Muscle layer of colon (tissue), 2 donors: Measurements from ENCODE around the gene CCDC78.
"Not testable (repeated sequence)": the region's sequence is repeated elsewhere in the genome, so short reads cannot be mapped to it uniquely, and the experiment has no call there.

Experiments
- H3K27ac ChIP-seq: one replicate; pipeline ENCODE4 v1.7.0; 2013; ENCODE audit warnings: low read depth, mild to moderate bottlenecking, low read length, moderate library complexity
- H3K27me3 ChIP-seq, 2 donors: one replicate each; pipeline ENCODE4 v1.7.0; 2013; ENCODE audit warnings: low read length in 2 of 2, mild to moderate bottlenecking in 2 of 2; ENCODE audit not compliant: insufficient read depth in 2 of 2, control insufficient read depth in 1 of 2
- H3K36me3 ChIP-seq: one replicate; pipeline ENCODE4 v1.7.0; 2013; ENCODE audit warnings: mild to moderate bottlenecking, low read length; ENCODE audit not compliant: insufficient read depth
- H3K4me1 ChIP-seq: one replicate; pipeline ENCODE4 v1.7.0; 2013; ENCODE audit warnings: mild to moderate bottlenecking, low read length; ENCODE audit not compliant: insufficient read depth
- H3K4me3 ChIP-seq, 2 donors: one replicate each; pipeline ENCODE4 v1.7.0; 2013; ENCODE audit warnings: low read length in 2 of 2, low read depth in 1 of 2, mild to moderate bottlenecking in 1 of 2, moderate library complexity in 1 of 2
- H3K9ac ChIP-seq: one replicate; pipeline ENCODE4 v1.7.0; 2013; ENCODE audit warnings: low read length
- H3K9me3 ChIP-seq: one replicate; pipeline ENCODE4 v1.7.0; 2013; ENCODE audit warnings: mild to moderate bottlenecking, low read length
- donor health status: abdominal sarcoma.
- donor health status: Adenocarcinoma of cecum.

Gene CCDC78

GRCh38 chr16:691242-691641, 35.0 kb downstream of the CCDC78 start:
- H3K9me3 ChIP-seq, H3K9ac ChIP-seq, H3K4me3 ChIP-seq, H3K27ac ChIP-seq, H3K36me3 ChIP-seq: not testable (repeated sequence)
- Histone ChIP-seq H3K4me1 (peaks cover 11% of the 10 kb centered on the region), H3K27me3 (peaks cover 0 to 36% of the 10 kb centered on the region in 2 donors)

GRCh38 chr16:689175-689897, 36.9 kb downstream of the CCDC78 start:
- peak overlapping the region; percentile 22 for H3K9ac ChIP-seq
- peaks cover 15% of the 10 kb centered on the region for H3K4me1 ChIP-seq
- peaks cover 0 to 18% of the 10 kb centered on the region in 2 donors for H3K27me3 ChIP-seq
- H3K4me3 ChIP-seq = peak overlapping the region; percentile 73 to 94
- H3K27ac ChIP-seq = peak overlapping the region; percentile 90
- no peaks in the 10 kb centered on the region for H3K36me3 ChIP-seq
- H3K9me3 ChIP-seq = no peaks in the 10 kb centered on the region

- H3K4me1 ChIP-seq = peaks cover 23% of the 10 kb centered on the region
These were observed 38.7 kb downstream of the CCDC78 start for GRCh38 chr16:687499-687898.

GRCh38 chr16:686459-687260, 39.6 kb downstream of the CCDC78 start:
- no peaks in the 10 kb centered on the region for H3K9me3 ChIP-seq
- H3K4me1 ChIP-seq = peaks cover 31% of the 10 kb centered on the region
- no peak overlapping the region for H3K4me3 ChIP-seq
- H3K27me3 ChIP-seq = no peaks in the 10 kb centered on the region
- H3K36me3 ChIP-seq = peaks cover 16% of the 10 kb centered on the region
- no peak overlapping the region for H3K9ac ChIP-seq
- H3K27ac ChIP-seq = no peak overlapping the region

More at GRCh38 chr16:687499-687898, 38.7 kb downstream of the CCDC78 start:
- no peak overlapping the region for H3K9ac ChIP-seq
- H3K9me3 ChIP-seq = no peaks in the 10 kb centered on the region
- H3K27me3 ChIP-seq = peaks cover 0 to under 1% of the 10 kb centered on the region in 2 donors
- no peak overlapping the region for H3K4me3 ChIP-seq
- H3K36me3 ChIP-seq = peaks cover 8% of the 10 kb centered on the region
- H3K27ac ChIP-seq = no peak overlapping the region

DNA sequence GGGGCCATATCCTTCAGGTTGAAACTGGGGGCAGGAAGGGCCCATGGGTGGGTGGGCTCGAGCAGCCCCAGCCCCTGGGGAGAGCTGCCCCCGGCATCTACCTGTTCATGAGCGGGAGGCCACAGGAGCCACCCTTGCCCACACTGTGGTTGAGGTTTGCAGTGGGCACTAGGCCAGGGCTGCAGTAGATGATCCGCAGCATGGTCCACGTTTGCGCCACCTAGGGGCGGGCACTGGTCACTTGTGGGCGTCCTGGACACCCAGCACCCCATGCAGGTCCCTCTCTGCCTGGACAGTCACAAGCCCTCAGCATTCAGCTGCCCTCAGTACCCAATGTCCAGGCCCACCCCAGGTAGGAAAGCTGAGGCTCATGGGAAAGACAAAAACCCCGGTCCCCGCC, 40.3 kb downstream of the CCDC78 start:
- Histone ChIP-seq H3K36me3 (peaks cover 20% of the 10 kb centered on the region), H3K4me1 (peaks cover 38% of the 10 kb centered on the region), H3K4me3 (no peak overlapping the region), H3K27me3 (no peaks in the 10 kb centered on the region), H3K9me3 (no peaks in the 10 kb centered on the region), H3K27ac (no peak overlapping the region), H3K9ac (no peak overlapping the region)

GRCh38 chr16:684961-685696, 41.1 kb downstream of the CCDC78 start:
- Histone ChIP-seq H3K4me1 (peaks cover 40% of the 10 kb centered on the region), H3K4me3 (no peak overlapping the region)

GRCh38 chr16:684071-684794, 42.0 kb downstream of the CCDC78 start, which contains the start of gene JMJD8:
TSS of gene JMJD8 (minus strand) at chr16:684334. CDS start at chr16:684319, 15 bp downstream.
- H3K4me3 ChIP-seq = peak within 1 kb of the TSS; percentile 56 to 83
- peak within 1 kb of the TSS; percentile 82 for H3K27ac ChIP-seq
- no peaks in the 10 kb centered on the region for H3K27me3 ChIP-seq
- H3K4me1 ChIP-seq = peaks cover 34% of the 10 kb centered on the region
- no peak within 1 kb of the TSS for H3K9ac ChIP-seq
- H3K9me3 ChIP-seq = no peaks in the 10 kb centered on the region
- peaks cover 20% of the 10 kb centered on the region for H3K36me3 ChIP-seq

More at GRCh38 chr16:684961-685696, 41.1 kb downstream of the CCDC78 start:
- Histone ChIP-seq H3K9me3 (no peaks in the 10 kb centered on the region), H3K27me3 (no peaks in the 10 kb centered on the region), H3K27ac (no peak overlapping the region), H3K9ac (no peak overlapping the region), H3K36me3 (peaks cover 20% of the 10 kb centered on the region)

- H3K27ac ChIP-seq = peak overlapping the region; percentile 82
- H3K4me1 ChIP-seq = peaks cover 30% of the 10 kb centered on the region
- H3K4me3 ChIP-seq = peak overlapping the region; percentile 56 to 83
- H3K9ac ChIP-seq = no peak overlapping the region
- H3K9me3 ChIP-seq = no peaks in the 10 kb centered on the region
- H3K36me3 ChIP-seq = peaks cover 20% of the 10 kb centered on the region
- H3K27me3 ChIP-seq = no peaks in the 10 kb centered on the region
These were observed 42.7 kb downstream of the CCDC78 start for GRCh38 chr16:683396-684070.

GRCh38 chr16:682493-683395, 43.5 kb downstream of the CCDC78 start:
- H3K9me3 ChIP-seq = no peaks in the 10 kb centered on the region
- H3K27me3 ChIP-seq = no peaks in the 10 kb centered on the region
- H3K36me3 ChIP-seq = peaks cover 20% of the 10 kb centered on the region
- peaks cover 30% of the 10 kb centered on the region for H3K4me1 ChIP-seq
- H3K4me3 ChIP-seq = peak overlapping the region in 1 of 2 donors; percentile 56
- H3K27ac ChIP-seq = no peak overlapping the region
- H3K9ac ChIP-seq = no peak overlapping the region
